Common myeloid progenitor, CD34-positive (primary cell): ENCODE results near the gene RYR2.

Experiments used
- CTCF ChIA-PET: fragments of 350-600 bp; sonication (Branson Sonifier 250); formaldehyde crosslinking; loops from one replicate; lab custom pipeline; 2021; ENCODE audit warnings: antibody characterized with exemption; lab: Charles Lee
- POLR2A ChIA-PET: fragments of 350-600 bp; sonication (Branson Sonifier 250); formaldehyde crosslinking; loops from one replicate; lab custom pipeline; 2021; ENCODE audit warnings: antibody characterized with exemption; lab: Charles Lee
- DNase-seq, 3 donors: peaks; one replicate each; pipeline versions ENCODE4 v3.0.0 to v3.0.0-alpha.2; 2013
- H3K27ac ChIP-seq, 2 experiments: 1 replicate in 1 of 2; 2 replicates in 1 of 2; pipeline ENCODE4 v1.7.0; 2013; ENCODE audit warnings: inconsistent platforms in 2 of 2, low read length in 2 of 2, mild to moderate bottlenecking in 2 of 2, low read depth in 1 of 2, moderate library complexity in 1 of 2; ENCODE audit not compliant: severe bottlenecking in 2 of 2, insufficient read depth in 1 of 2, poor library complexity in 1 of 2
- H3K27me3 ChIP-seq, 5 experiments: replicated peaks in 2 of 5; 1 replicate in 3 of 5; 2 replicates in 2 of 5; pipeline versions ENCODE4 v1.6.1 to v1.7.0; 2013; ENCODE audit warnings: low read length in 4 of 5, mild to moderate bottlenecking in 2 of 5, moderate library complexity in 2 of 5, inconsistent platforms in 1 of 5; ENCODE audit not compliant: insufficient read depth in 5 of 5, control insufficient read depth in 4 of 5
- H3K36me3 ChIP-seq, 4 experiments: 1 replicate in 2 of 4; 2 replicates in 2 of 4; pipeline versions ENCODE4 v1.6.1 to v1.7.0; 2013; ENCODE audit warnings: low read length in 3 of 4, control low read depth in 1 of 4, mild to moderate bottlenecking in 1 of 4; ENCODE audit not compliant: control insufficient read depth in 4 of 4, insufficient read depth in 4 of 4
- H3K4me1 ChIP-seq, 4 experiments: 1 replicate in 3 of 4; 2 replicates in 1 of 4; pipeline versions ENCODE4 v1.6.1 to v1.7.1; 2013; ENCODE audit warnings: low read length in 3 of 4, mild to moderate bottlenecking in 3 of 4, control low read depth in 1 of 4, inconsistent platforms in 1 of 4, moderate library complexity in 1 of 4; ENCODE audit not compliant: control insufficient read depth in 4 of 4, insufficient read depth in 4 of 4; ENCODE audit errors: control extremely low read depth in 1 of 4
- H3K4me3 ChIP-seq, 7 experiments: 1 replicate in 4 of 7; 2 replicates in 3 of 7; pipeline versions ENCODE4 v1.5.1 to v1.7.0; 2013; ENCODE audit warnings: mild to moderate bottlenecking in 7 of 7, low read length in 6 of 7, moderate library complexity in 6 of 7, inconsistent platforms in 2 of 7, low read depth in 2 of 7, control low read depth in 1 of 7; ENCODE audit not compliant: insufficient read depth in 4 of 7, control insufficient read depth in 1 of 7; ENCODE audit errors: extremely low read depth in 1 of 7
- H3K9me3 ChIP-seq, 5 experiments: 1 replicate in 4 of 5; 2 replicates in 1 of 5; pipeline versions ENCODE4 v1.6.1 to v1.7.1; 2013; ENCODE audit warnings: low read length in 4 of 5, mild to moderate bottlenecking in 2 of 5, inconsistent platforms in 1 of 5, low read depth in 1 of 5, moderate library complexity in 1 of 5; ENCODE audit not compliant: control insufficient read depth in 4 of 5, insufficient read depth in 2 of 5; ENCODE audit errors: control extremely low read depth in 1 of 5
- WGBS: methylation state at CpG from one replicate; pipeline ENCODE4 v1.1.5; 2013; ENCODE audit not compliant: insufficient coverage; 5-methylcytosine and 5-hydroxymethylcytosine counted together

RYR2 gene

GRCh38 chr1:237431448-237431847, 389.5 kb downstream of the RYR2 start:
- Histone ChIP-seq H3K9me3 (no peaks in the 10 kb centered on the region), H3K4me1 (no peaks in the 10 kb centered on the region), H3K36me3 (no peaks in the 10 kb centered on the region), H3K27me3 (no peaks in the 10 kb centered on the region), H3K4me3 (no peak overlapping the region), H3K27ac (no peak overlapping the region)
- CTCF ChIA-PET: no interaction called here
- POLR2A ChIA-PET: no interaction called here
- DNase-seq: no peak

GRCh38 chr1:237440346-237440745, 398.4 kb downstream of the RYR2 start:
- DNase-seq: no peak
- no peaks in the 10 kb centered on the region for H3K4me1 ChIP-seq
- ChIA-PET CTCF (no interaction called here), POLR2A (no interaction called here)
- no CpG with 5 or more reads among the region's 2 CpGs for WGBS
- no peak overlapping the region for H3K27ac ChIP-seq
- no peak overlapping the region for H3K4me3 ChIP-seq
- H3K36me3 ChIP-seq: no peaks in the 10 kb centered on the region
- no peaks in the 10 kb centered on the region for H3K9me3 ChIP-seq
- H3K27me3 ChIP-seq: no peaks in the 10 kb centered on the region

- H3K27ac ChIP-seq: no peak overlapping the region
- H3K36me3 ChIP-seq: no peaks in the 10 kb centered on the region
- no peaks in the 10 kb centered on the region for H3K4me1 ChIP-seq
- CTCF ChIA-PET: no interaction called here
- no peaks in the 10 kb centered on the region for H3K9me3 ChIP-seq
- H3K4me3 ChIP-seq: no peak overlapping the region
- WGBS: no CpG with 5 or more reads among the region's 3 CpGs
- no peaks in the 10 kb centered on the region for H3K27me3 ChIP-seq
- no peak for DNase-seq
- POLR2A ChIA-PET: no interaction called here
These were observed 402.3 kb downstream of the RYR2 start for GRCh38 chr1:237444120-237444790.

- Histone ChIP-seq H3K27ac (no peak overlapping the region), H3K4me3 (no peak overlapping the region), H3K27me3 (no peaks in the 10 kb centered on the region), H3K4me1 (no peaks in the 10 kb centered on the region), H3K36me3 (no peaks in the 10 kb centered on the region), H3K9me3 (no peaks in the 10 kb centered on the region)
- ChIA-PET POLR2A (no interaction called here), CTCF (no interaction called here)
- DNase-seq: no peak
- 98% methylated on average over 6 of the region's 7 CpGs for WGBS
These were observed 406.1 kb downstream of the RYR2 start for GRCh38 chr1:237448042-237448441.

- 97% methylated on average over 3 of the region's 3 CpGs for WGBS
- Histone ChIP-seq H3K36me3 (no peaks in the 10 kb centered on the region), H3K4me1 (no peaks in the 10 kb centered on the region), H3K9me3 (peaks cover 0 to 4% (median 0%) of the 10 kb centered on the region in 5 experiments), H3K4me3 (no peak overlapping the region), H3K27me3 (no peaks in the 10 kb centered on the region), H3K27ac (no peak overlapping the region)
- POLR2A ChIA-PET: no interaction called here
- CTCF ChIA-PET: no interaction called here
- DNase-seq: no peak
These were observed 415.6 kb downstream of the RYR2 start for GRCh38 chr1:237457573-237457972.

GRCh38 chr1:237467320-237467719, 425.3 kb downstream of the RYR2 start:
- ChIA-PET CTCF (no interaction called here), POLR2A (no interaction called here)
- DNase-seq: no peak
- Histone ChIP-seq H3K4me3 (no peak overlapping the region), H3K9me3 (no peaks in the 10 kb centered on the region), H3K27ac (no peak overlapping the region), H3K27me3 (no peaks in the 10 kb centered on the region), H3K36me3 (no peaks in the 10 kb centered on the region), H3K4me1 (no peaks in the 10 kb centered on the region)
- WGBS: no CpG with 5 or more reads among the region's 3 CpGs

GRCh38 chr1:237470712-237471338, 428.8 kb downstream of the RYR2 start:
- Histone ChIP-seq H3K27ac (no peak overlapping the region), H3K4me3 (no peak overlapping the region), H3K27me3 (no peaks in the 10 kb centered on the region), H3K9me3 (no peaks in the 10 kb centered on the region), H3K4me1 (no peaks in the 10 kb centered on the region), H3K36me3 (no peaks in the 10 kb centered on the region)
- ChIA-PET POLR2A (no interaction called here), CTCF (no interaction called here)
- no peak for DNase-seq
- 93% methylated on average over 7 of the region's 7 CpGs for WGBS
